Adipocyte (in vitro differentiated cells): ENCODE results near the gene PTPA.
"Not testable (repeated sequence)": the region's sequence is repeated elsewhere in the genome, so short reads cannot be mapped to it uniquely, and the experiment has no call there.

Experiments used
- DNase-seq: peaks from one replicate; pipeline ENCODE4 v3.0.0-alpha.2; 2015; ENCODE audit warnings: low read depth
- H3K27me3 ChIP-seq: replicated peaks from 2 replicates; pipeline ENCODE4 v1.7.0; 2013; ENCODE audit warnings: mild to moderate bottlenecking, low read length, moderate library complexity; ENCODE audit not compliant: control insufficient read depth, insufficient read depth
- H3K36me3 ChIP-seq: 2 replicates; pipeline ENCODE4 v1.7.0; 2013; ENCODE audit warnings: low read length, mild to moderate bottlenecking, moderate library complexity; ENCODE audit not compliant: control insufficient read depth, insufficient read depth, severe bottlenecking
- H3K4me1 ChIP-seq: 2 replicates; pipeline ENCODE4 v1.7.0; 2013; ENCODE audit warnings: mild to moderate bottlenecking, low read length, moderate library complexity; ENCODE audit not compliant: control insufficient read depth, insufficient read depth
- H3K4me3 ChIP-seq: 2 replicates; pipeline ENCODE4 v1.7.0; 2013; ENCODE audit warnings: mild to moderate bottlenecking, low read length, moderate library complexity
- H3K9ac ChIP-seq: 2 replicates; pipeline ENCODE4 v1.7.0; 2013; ENCODE audit warnings: mild to moderate bottlenecking, low read length, moderate library complexity
- H3K9me3 ChIP-seq: 2 replicates; pipeline ENCODE4 v1.7.0; 2013; ENCODE audit warnings: mild to moderate bottlenecking, low read length, moderate library complexity; ENCODE audit not compliant: control insufficient read depth

The PTPA gene

GRCh38 chr9:129113645-129114304, 2.6 kb downstream of the PTPA start:
- Histone ChIP-seq H3K36me3 (no peaks in the 10 kb centered on the region), H3K9ac (no peak overlapping the region), H3K4me1 (peaks cover 9% of the 10 kb centered on the region), H3K9me3 (no peaks in the 10 kb centered on the region), H3K27me3 (no peaks in the 10 kb centered on the region), H3K4me3 (no peak overlapping the region)
- no peak for DNase-seq

- Histone ChIP-seq H3K4me1 (peaks cover 20% of the 10 kb centered on the region), H3K27me3 (no peaks in the 10 kb centered on the region), H3K4me3 (no peak overlapping the region), H3K36me3 (peaks cover 4% of the 10 kb centered on the region), H3K9ac (no peak overlapping the region), H3K9me3 (no peaks in the 10 kb centered on the region)
- no peak for DNase-seq
These were observed 7.6 kb downstream of the PTPA start for GRCh38 chr9:129118799-129119198.

GRCh38 chr9:129121483-129121882, 10.3 kb downstream of the PTPA start:
- Histone ChIP-seq H3K9me3 (no peaks in the 10 kb centered on the region), H3K9ac (peak overlapping the region; percentile 37), H3K27me3 (no peaks in the 10 kb centered on the region), H3K4me3 (no peak overlapping the region), H3K4me1 (peaks cover 34% of the 10 kb centered on the region), H3K36me3 (peaks cover 4% of the 10 kb centered on the region)
- DNase-seq: peak; percentile 34

- no peak for DNase-seq
- Histone ChIP-seq H3K27me3 (no peaks in the 10 kb centered on the region), H3K4me1 (peaks cover 36% of the 10 kb centered on the region), H3K9ac (peak overlapping the region; percentile 37), H3K4me3 (no peak overlapping the region), H3K9me3 (no peaks in the 10 kb centered on the region), H3K36me3 (peaks cover 4% of the 10 kb centered on the region)
These were observed 10.9 kb downstream of the PTPA start for GRCh38 chr9:129122133-129122532.

- not testable (repeated sequence) for H3K4me3 ChIP-seq, H3K9ac ChIP-seq, H3K9me3 ChIP-seq, H3K27me3 ChIP-seq, DNase-seq
- peaks cover 11% of the 10 kb centered on the region for H3K36me3 ChIP-seq
- peaks cover 36% of the 10 kb centered on the region for H3K4me1 ChIP-seq
These were observed 11.8 kb downstream of the PTPA start for GRCh38 chr9:129122976-129123375.

- H3K36me3 ChIP-seq: peaks cover 13% of the 10 kb centered on the region
- DNase-seq: no peak
These were observed 13.4 kb downstream of the PTPA start for GRCh38 chr9:129124506-129125069.

GRCh38 chr9:129125478-129125877, 14.3 kb downstream of the PTPA start:
- Histone ChIP-seq H3K4me3 (no peak overlapping the region), H3K9me3 (no peaks in the 10 kb centered on the region), H3K27me3 (no peaks in the 10 kb centered on the region), H3K4me1 (peaks cover 35% of the 10 kb centered on the region), H3K9ac (no peak overlapping the region), H3K36me3 (peaks cover 19% of the 10 kb centered on the region)
- DNase-seq: peak; percentile 63

More at GRCh38 chr9:129124506-129125069, 13.4 kb downstream of the PTPA start:
- no peaks in the 10 kb centered on the region for H3K27me3 ChIP-seq
- no peak overlapping the region for H3K4me3 ChIP-seq
- peak overlapping the region; percentile 34 for H3K9ac ChIP-seq
- no peaks in the 10 kb centered on the region for H3K9me3 ChIP-seq
- peaks cover 36% of the 10 kb centered on the region for H3K4me1 ChIP-seq

- no peaks in the 10 kb centered on the region for H3K9me3 ChIP-seq
- no peak for DNase-seq
- H3K9ac ChIP-seq: peak overlapping the region; percentile 13
- H3K27me3 ChIP-seq: no peaks in the 10 kb centered on the region
- H3K4me1 ChIP-seq: peaks cover 20% of the 10 kb centered on the region
- H3K36me3 ChIP-seq: peaks cover 29% of the 10 kb centered on the region
- H3K4me3 ChIP-seq: no peak overlapping the region
These were observed 15.8 kb downstream of the PTPA start for GRCh38 chr9:129126749-129127618.

- Histone ChIP-seq H3K4me3 (no peak overlapping the region), H3K4me1 (peaks cover 16% of the 10 kb centered on the region), H3K9ac (no peak overlapping the region), H3K36me3 (peaks cover 25% of the 10 kb centered on the region), H3K27me3 (no peaks in the 10 kb centered on the region), H3K9me3 (no peaks in the 10 kb centered on the region)
- no peak for DNase-seq
These were observed 17.5 kb downstream of the PTPA start for GRCh38 chr9:129128689-129129088.

- H3K4me1 ChIP-seq, H3K9me3 ChIP-seq, H3K27me3 ChIP-seq, H3K4me3 ChIP-seq, DNase-seq, H3K9ac ChIP-seq: not testable (repeated sequence)
- peaks cover 31% of the 10 kb centered on the region for H3K36me3 ChIP-seq
These were observed 19.1 kb downstream of the PTPA start for GRCh38 chr9:129130271-129130670.

- peaks cover 36% of the 10 kb centered on the region for H3K36me3 ChIP-seq
- peaks cover 4% of the 10 kb centered on the region for H3K4me1 ChIP-seq
- no peaks in the 10 kb centered on the region for H3K9me3 ChIP-seq
- DNase-seq: no peak
- H3K9ac ChIP-seq: no peak overlapping the region
- no peaks in the 10 kb centered on the region for H3K27me3 ChIP-seq
- H3K4me3 ChIP-seq: no peak overlapping the region
These were observed 19.6 kb downstream of the PTPA start for GRCh38 chr9:129130791-129131190.
